ENCODE measurements around the gene FBXO42. TPM values are rescaled to one million over a fixed set of nuclear protein-coding genes. Genes with fewer than 3 reads are reported as not detected.

FBXO42 gene
- total and polyA plus RNA-seq, 3 donors from 2014 or later, result 25.0 to 45.6 (median 42.0) TPM

DNA sequence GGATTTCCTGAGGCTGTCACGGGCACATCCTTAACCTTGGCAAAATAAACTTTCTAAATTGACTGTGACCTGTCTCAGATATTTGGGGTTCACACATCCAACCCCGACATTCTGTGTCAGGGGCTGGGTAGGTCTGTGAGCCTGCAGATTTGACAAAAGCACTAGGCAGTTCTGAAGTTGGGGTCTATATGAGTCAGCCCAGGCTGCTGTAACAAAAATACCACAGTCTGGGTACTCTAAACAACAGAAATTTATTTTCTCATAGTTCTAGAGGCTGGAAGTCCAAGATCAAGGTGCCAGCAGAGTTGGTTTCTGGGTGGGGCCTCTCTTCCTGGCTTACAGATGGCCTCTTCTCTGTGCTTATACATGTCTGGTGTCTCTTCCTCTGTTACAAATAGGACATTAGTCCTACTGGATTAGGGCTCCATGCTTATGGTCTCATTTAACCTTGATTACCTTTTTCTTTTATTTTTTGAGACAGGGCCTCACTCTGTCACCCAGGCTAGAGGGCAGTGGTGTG, 112.2 kb downstream of the FBXO42 start:
- no peaks in the 10 kb centered on the region for H3K9me3 ChIP-seq
- 95 to 100% methylated on average over 2 of the region's 2 CpGs for WGBS, 2 donors
- H3K4me1 ChIP-seq, result peaks cover 18% of the 10 kb centered on the region
- DNase-seq, result no peak
- no peaks in the 10 kb centered on the region for H3K36me3 ChIP-seq (ENCODE audit: low read depth, missing control alignments)
- no peak overlapping the region for H3K27ac ChIP-seq
- no peaks in the 10 kb centered on the region for H3K27me3 ChIP-seq
- intact Hi-C loops (cut with DNase I; ENCODE audit: low total_unique reads), result loop anchor here (10.0 kb wide), 1 partner anchor 155 kb away; no protein-coding TSS in a partner anchor
- TF ChIP-seq CTCF (IDR thresholded peaks at IDR 0.05) (no peak), POLR2A (IDR thresholded peaks at IDR 0.05) (no peak)
- no peak overlapping the region for H3K4me3 ChIP-seq

GRCh38 chr1:16237343-16237830, 114.9 kb downstream of the FBXO42 start:
- H3K36me3 ChIP-seq (ENCODE audit: low read depth, missing control alignments), result no peaks in the 10 kb centered on the region
- DNase-seq, result no peak
- H3K9me3 ChIP-seq, result no peaks in the 10 kb centered on the region
- WGBS, 2 donors, result 14 to 19% methylated on average over 6 of the region's 6 CpGs
- intact Hi-C loops (cut with DNase I; ENCODE audit: low total_unique reads), result no loop called here
- peak overlapping the region; percentile 6 to 76 for H3K27ac ChIP-seq
- peaks cover 12% of the 10 kb centered on the region for H3K4me1 ChIP-seq
- TF ChIP-seq CTCF (IDR thresholded peaks at IDR 0.05) (no peak), POLR2A (IDR thresholded peaks at IDR 0.05) (no peak)
- H3K4me3 ChIP-seq, result peak overlapping the region; percentile 64 to 76
- no peaks in the 10 kb centered on the region for H3K27me3 ChIP-seq

DNA sequence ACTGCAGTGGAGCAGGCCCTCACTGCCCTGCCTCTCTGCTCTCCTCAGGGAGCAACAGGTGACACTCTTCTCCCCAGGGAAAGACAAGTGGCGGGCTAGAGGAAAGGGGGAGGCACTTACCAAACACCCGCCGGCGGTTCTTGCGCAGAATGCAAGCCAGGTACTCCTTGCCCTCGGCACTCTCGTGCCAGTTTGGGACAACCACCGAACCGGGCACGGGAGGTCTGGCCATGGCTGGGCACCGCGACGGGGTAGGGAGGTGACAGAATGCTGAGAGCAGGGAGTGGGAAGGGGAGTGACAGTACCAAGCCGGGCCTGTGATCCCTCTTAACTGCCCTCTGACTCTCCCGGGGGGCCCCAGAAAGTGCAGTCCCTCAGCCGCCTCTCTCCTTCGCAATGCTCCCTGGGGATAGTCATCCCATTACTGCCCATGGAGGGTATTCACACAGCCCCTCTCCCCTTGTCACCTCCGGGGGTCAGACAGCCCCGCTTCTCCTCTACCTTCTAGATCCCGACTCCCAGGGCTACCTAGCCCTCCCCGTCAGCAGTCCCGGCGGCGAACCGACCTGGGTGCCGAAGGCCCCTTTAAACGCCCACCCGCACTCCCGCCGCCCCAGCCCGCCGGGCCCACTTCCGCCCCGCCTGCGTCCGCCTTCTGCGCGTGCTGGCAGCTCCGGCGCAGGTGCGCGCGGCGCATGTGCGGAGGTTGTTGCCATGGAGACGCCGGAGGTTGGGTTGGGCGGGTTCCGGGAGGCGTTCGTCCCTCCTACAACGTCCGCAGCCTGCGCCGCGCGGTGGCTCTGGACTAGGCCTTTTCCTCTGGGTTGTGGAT, 115.6 kb downstream of the FBXO42 start, which contains the start of gene CPLANE2:
Gene CPLANE2, minus strand, starts transcription at position 673 of the 832 bp plus-strand sequence. Its CDS starts 441 bp downstream, at position 232.
- Histone ChIP-seq H3K4me1 (peaks cover 12% of the 10 kb centered on the region), H3K27me3 (no peaks in the 10 kb centered on the region), H3K9me3 (no peaks in the 10 kb centered on the region), H3K36me3 (ENCODE audit: low read depth, missing control alignments) (no peaks in the 10 kb centered on the region), H3K27ac (peak within 1 kb of the TSS; percentile 6 to 76), H3K4me3 (peak within 1 kb of the TSS; percentile 64 to 76)
- TF ChIP-seq POLR2A (IDR thresholded peaks at IDR 0.05) (peak; percentile 6), CTCF (IDR thresholded peaks at IDR 0.05) (peak in 1 of 3 experiments; percentile 20)
- peak; percentile 95 for DNase-seq
- intact Hi-C loops (cut with DNase I; ENCODE audit: low total_unique reads), result no loop called here
- WGBS, 2 donors, result 1 to 2% methylated on average over 16 to 38 of the region's 57 CpGs

DNA sequence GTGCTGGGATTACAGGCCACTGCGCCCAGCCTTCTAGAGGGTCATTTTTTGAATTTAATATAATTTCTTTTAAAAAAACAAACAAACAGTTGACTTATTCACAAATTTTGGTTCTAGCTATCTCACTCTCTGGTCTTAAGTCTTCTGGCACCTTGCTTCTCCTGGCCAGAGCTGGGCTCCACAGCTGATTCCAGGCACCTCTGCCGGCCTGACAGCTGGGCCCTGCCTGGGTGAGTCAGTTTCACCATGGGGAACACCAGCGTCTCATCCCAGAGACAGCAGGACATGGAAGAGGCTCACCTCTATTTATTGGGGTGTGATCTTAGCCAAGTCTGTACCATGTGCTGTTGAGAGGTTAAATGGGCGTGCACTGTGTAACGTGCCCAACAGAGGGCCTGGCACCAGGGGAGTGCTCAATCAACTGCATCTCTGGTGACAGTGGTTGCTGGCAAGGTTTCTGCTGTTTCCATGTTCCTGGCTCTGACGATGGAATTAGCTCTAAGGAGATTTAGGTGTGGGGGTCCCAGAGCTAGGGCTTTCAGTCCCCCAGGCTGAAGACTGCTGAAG, 116.3 kb downstream of the FBXO42 start:
- intact Hi-C loops (cut with DNase I; ENCODE audit: low total_unique reads), result no loop called here
- H3K9me3 ChIP-seq, result no peaks in the 10 kb centered on the region
- H3K4me3 ChIP-seq, result peak overlapping the region; percentile 64 to 76
- peak overlapping the region; percentile 6 to 76 for H3K27ac ChIP-seq
- no peaks in the 10 kb centered on the region for H3K27me3 ChIP-seq
- WGBS, 2 donors, result 40 to 41% methylated on average over 6 of the region's 6 CpGs
- H3K4me1 ChIP-seq, result peaks cover 12% of the 10 kb centered on the region
- DNase-seq, result peak; percentile 51
- TF ChIP-seq POLR2A (IDR thresholded peaks at IDR 0.05) (no peak), CTCF (IDR thresholded peaks at IDR 0.05) (no peak)
- no peaks in the 10 kb centered on the region for H3K36me3 ChIP-seq (ENCODE audit: low read depth, missing control alignments)
